GM18909 (cell line): ENCODE results near the gene PHAF1.
A peak's percentile ranks its signal among the peaks of the same experiment; 100 is the strongest.

ENCODE experiments used
- ATAC-seq: cut with Tn5 transposase; IDR thresholded peaks from one replicate; pipeline ENCODE4 v1.9.1; 2021; ENCODE audit warnings: mild to moderate bottlenecking; ENCODE audit not compliant: unreplicated experiment, poor library complexity

The PHAF1 gene

DNA sequence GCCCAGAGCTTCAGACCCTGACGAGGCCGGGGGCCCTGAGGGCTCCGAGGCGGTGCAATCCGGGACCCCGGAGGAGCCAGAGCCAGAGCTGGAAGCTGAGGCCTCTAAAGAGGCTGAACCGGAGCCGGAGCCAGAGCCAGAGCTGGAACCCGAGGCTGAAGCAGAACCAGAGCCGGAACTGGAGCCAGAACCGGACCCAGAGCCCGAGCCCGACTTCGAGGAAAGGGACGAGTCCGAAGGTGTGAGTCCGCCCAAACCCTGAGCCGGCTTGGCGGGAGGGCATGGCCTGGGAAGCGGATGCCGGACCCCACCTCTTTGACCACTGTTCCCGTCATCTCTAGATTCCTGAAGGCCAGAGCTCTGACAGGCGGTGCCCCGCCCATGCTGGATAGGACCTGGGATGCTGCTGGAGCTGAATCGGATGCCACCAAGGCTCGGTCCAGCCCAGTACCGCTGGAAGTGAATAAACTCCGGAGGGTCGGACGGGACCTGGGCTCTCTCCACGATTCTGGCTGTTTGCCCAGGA, 65.0 kb downstream of the PHAF1 start:
- no peak for ATAC-seq

DNA sequence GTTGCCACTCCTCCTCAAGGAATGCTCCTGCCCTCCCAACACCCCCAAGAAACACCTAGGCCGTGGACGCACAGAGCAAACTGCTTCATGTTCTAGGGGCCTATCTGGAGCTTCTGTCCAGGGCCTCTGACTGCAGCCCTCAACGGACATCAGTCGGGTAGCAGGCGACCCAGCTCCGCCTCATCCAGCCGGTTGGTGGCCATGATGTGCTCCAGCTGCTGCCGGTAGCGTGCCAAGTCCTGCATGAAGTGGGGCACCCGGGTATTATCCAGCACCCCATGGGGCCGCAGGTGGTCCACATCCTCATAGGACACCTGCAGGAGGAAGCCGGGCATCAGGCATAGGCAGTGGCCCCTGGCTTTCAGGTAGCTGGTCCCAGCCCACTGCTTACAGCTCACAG, 66.9 kb downstream of the PHAF1 start:
- ATAC-seq: no peak

DNA sequence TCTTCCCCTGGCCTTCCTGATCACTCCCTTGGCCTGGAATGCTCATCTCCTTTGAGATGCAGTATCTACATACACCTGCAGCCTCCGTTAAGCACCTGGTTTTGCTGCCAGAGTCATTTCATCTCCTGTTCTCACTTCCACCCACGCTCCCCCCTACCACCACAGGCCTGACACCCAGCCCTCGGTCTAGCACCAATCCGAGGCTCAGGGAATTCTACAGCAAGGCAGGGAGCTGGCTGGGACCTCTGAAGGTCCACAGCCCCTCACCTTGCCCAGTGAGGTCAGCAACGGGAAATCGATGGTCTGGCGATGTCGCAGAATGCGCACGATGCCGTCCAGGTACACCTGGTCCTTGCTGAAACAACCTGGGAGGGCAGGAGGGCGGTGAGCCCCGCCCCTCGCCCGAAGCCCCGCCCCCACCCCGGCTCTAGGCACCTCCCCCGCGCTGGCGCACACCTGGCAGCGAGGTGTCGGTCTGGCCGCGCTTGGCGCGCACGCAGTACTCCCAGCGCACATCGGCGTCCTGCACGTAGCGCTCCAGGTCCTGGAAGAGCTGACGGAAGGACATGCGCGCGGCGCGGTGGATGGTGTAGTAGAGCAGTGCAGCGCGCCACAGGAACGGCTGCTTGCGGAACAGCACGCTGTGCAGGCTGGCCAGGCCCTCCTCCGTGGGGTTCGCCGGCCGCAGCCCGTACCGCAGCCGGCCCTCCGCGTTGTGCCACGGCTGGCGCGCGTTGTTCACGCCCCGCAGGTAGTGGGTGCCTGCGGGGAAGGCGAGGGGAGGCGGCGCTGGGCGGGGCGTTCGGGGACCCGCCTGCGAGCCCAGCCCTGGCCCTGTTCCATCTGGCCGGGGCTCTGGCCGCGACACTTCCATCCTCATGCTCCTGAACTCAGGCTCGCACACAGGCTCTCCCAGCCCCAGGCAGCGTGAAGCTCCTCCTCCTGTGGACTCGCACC, 68.3 kb downstream of the PHAF1 start:
- no peak for ATAC-seq

DNA sequence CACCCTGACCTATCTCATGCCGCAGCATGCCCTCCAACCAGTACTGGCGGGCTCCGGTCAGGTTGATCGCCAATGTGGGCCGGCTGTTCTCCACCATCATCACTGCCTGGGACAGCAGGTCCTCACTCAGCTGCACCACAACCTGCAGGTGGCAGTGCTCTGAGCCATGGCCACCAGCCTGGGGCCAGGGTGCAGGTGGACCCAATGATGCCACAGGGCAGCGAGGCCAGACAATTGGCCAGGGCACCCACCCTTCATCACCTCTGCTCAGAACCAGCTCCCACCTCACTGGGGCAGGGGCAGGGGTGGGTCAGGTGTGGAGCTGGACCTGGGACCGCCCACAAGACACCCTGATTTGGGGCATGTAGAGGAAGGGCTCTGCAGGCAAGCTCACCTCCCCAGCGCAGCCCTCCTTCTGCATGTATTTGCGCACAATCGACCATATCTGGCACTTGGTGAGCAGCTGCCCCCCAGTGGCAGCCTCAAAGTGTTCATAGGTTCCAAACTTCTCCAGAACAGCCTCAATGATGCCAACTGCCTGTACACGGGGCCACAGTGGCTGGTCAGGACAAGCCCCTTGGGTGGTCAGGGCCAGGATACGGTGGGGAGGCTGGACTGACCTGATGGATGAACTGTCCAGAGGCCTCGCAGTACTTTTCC, 69.8 kb downstream of the PHAF1 start:
- no peak for ATAC-seq

DNA sequence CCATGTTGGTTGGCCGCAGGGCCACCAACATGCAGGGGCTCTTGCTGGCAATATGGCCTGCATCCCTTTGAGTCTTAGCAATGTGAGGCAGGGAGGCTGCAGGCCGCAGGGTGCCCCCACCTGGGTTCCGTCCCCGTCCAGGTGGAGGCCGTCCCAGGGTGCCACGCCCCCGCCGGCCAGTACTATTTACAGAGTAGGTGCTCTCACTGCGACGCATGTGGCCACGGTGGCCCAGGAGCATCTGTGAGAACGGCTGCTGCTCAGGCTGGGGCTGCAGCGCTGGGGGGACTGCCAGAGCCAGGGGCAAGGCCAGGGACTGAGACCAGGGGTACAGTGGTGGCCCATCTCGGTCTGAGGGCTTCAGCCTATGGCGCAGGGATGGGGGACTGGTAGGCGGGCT, 70.4 kb downstream of the PHAF1 start:
- ATAC-seq: no peak

DNA sequence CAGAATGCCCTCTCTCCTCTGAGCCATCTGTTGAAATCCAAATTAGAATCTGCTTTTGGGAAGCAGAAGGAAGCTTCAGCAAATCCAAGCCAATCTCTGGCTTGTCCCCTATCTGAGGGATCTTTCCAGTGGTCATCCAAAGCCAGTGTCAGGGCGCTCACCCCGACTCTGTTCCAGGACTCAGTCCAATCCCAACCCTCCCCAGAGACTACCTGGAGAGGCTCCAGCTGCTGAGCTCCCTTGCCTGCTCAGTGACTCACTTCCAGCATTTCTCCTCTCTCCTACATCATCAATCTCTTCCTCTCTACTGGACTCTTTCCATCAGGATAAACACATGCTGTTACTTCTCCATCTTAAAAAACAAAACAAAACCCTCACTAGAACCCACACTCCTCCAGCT, 71.6 kb downstream of the PHAF1 start:
- no peak for ATAC-seq

DNA sequence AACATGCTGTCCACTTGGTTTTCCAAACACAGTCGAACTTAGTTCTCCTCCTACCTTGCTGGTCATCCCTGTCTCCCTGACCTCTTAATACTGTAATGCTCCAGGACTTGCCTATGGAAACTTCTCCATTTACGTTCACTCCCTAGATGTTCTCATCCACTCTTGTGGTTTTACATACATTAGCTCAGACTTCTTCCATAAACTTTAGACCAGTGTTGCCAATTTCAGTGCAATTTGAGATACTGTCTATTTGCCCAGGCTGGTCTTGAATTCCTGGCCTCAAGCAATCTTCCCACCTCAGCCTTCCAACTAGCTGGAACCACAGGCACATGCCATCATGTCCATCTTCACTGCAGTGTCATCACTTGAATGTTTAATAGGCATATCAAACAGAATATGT, 72.5 kb downstream of the PHAF1 start:
- ATAC-seq: no peak

DNA sequence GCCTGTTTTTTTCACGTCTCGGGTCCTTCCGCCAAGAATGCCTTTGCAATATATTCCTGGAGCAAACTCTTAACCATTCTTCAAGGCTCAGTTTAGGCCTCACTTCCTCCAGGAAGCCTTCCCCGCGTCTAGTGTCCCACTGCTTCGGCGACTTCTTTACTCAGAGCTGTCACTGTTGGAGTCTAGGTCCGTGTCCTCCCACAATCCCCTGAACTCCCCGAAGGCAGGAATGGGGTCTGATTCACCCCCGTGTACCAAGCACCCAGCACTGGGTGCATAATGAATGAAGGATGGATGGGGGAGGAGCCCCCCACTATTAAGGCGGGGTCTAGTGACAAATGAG, 73.5 kb downstream of the PHAF1 start:
- ATAC-seq: no peak

DNA sequence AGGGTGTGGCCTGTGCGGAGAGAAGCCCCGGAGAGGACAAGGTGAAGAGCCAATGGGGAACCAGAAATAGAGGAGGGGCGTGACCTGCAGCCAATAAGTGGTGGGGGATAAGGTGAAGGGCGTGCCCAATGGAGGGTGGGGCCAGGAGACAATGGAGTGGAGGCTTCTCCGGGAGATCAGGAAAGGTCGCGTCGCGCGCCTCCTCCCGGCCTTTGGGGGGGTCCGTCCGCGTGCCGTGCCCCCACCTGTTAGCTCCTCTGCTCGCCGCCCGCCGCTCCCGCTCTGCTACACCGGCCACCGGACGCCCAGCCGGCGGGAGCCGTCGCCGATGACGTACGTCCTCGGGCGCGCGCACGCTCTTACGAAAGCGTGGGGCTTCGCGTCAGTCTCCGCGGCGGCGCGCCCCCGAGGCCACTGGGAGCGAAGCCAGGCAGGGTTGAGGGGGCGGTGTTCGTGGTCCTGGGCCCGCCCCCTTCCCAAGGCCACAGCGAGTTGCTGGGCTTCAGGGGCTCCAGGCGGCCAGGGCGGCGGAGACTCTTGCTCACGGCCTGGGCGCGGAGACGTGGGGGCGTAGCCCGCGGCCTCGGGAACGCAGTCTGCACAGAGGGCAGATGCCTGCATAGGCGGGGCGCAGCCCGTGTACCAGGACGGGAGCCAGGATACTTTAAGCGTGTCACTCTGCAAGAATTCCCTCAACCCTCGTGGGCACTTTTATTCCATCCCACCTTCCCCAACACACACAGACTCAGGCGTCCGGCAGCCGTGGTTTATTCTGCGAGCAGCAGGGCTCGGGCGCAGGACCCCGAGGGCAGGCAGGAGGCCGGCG, 74.1 kb downstream of the PHAF1 start, which contains the start of gene MATCAP1:
MATCAP1 (minus strand) TSS at position 337 of the 826 bp plus-strand sequence. CDS start 3,353 bp downstream, outside the sequence.
- peak; percentile 94 for ATAC-seq

DNA sequence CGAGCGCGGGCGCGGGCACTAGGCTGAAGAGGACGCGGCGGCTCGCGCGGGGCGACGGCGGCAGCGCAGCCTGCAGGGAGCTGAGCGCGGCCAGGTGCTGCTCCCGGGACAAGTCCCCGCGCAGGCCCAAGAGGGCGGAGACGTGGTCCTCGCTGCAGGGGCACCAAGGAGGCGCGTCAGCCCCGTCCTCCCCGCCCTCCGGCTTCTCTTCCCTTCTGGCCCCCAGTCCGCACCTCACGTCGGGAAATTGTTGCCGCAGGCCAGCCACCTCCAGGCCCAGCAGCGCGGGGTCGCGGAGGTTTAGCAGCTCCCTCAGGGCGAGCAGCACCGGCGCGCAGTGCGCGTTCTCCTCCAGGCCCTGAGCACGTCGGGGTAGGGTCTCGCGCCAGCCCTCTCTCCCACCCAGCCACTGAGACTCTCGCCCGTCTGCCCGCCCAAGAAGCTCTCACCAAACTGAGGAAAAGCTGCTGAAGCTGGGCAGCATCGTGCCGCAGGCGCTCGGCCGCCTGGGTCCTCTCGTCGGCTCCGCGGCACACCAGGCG, 74.8 kb downstream of the PHAF1 start:
- ATAC-seq: no peak

DNA sequence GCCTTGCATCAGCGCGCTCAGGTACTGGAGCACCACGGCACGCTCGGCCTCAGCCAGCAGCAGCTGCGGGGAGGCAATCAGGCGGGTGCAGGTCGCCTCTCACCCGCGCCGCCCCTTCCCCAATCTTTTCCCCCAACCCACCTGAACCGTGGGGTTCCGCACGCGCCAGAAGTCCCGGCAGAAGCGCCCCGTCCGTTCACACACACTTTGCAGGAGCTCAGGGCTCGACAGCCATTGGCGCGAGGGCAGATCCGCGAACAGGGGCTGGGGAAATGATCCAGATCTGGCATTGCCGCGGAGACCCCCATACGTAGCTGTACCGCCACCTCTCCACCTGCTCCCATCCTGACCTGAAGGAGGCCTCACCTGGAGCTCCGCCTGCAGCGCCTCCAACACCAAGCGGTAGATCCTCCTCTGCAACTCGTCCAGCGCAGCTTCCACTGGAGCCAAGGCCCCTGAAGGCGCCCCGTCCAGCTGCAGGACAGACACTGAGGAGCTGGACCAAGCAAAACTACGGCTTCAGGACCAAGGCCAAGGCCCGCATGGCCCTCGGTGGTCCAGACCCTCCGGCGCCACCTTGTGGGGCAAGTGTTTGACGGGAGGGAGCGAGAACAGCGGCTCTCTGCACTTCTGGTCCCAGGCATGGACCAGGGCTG, 75.4 kb downstream of the PHAF1 start:
- no peak for ATAC-seq

DNA sequence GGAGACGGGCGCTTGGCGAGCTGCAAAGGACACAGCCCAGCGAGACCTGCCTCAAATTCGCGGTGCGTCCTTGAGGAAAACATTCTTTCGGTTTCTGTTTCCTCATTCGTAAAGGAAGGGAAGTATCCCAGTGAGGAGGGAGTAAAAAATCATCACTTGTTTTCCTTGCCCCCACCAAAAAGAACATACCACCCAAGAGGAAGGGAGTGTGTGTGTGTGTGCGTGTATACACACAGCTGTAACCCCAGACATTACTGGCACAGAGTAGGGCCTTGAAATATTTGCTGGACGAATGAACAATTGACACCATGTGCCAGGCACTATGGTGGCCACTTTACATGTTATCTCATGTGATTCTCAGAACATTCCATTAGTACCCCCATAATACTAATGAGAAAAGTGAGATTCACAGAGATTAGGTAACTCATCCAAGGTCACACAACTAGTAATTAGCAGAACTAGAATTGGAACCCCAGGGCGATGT, 76.0 kb downstream of the PHAF1 start:
- no peak for ATAC-seq

DNA sequence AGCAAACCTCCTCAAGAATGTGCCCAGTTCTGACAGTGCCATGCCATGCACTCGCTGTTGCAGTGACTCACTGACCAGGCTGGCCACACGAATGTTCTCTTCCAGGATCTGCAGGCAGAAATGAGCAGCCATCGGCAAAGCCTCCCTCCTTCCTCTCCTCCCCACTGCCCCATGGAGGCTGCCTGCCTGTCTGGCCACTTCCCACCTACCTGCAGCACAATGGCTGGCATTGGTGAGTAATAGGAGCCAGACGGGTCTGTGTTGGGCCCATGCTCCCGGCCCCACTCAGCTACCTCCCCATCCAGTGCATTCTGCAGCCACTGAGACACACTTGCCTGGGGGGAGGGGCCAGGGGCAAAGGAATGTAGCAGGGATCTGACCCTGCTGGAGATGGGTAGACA, 76.8 kb downstream of the PHAF1 start:
- ATAC-seq: no peak

DNA sequence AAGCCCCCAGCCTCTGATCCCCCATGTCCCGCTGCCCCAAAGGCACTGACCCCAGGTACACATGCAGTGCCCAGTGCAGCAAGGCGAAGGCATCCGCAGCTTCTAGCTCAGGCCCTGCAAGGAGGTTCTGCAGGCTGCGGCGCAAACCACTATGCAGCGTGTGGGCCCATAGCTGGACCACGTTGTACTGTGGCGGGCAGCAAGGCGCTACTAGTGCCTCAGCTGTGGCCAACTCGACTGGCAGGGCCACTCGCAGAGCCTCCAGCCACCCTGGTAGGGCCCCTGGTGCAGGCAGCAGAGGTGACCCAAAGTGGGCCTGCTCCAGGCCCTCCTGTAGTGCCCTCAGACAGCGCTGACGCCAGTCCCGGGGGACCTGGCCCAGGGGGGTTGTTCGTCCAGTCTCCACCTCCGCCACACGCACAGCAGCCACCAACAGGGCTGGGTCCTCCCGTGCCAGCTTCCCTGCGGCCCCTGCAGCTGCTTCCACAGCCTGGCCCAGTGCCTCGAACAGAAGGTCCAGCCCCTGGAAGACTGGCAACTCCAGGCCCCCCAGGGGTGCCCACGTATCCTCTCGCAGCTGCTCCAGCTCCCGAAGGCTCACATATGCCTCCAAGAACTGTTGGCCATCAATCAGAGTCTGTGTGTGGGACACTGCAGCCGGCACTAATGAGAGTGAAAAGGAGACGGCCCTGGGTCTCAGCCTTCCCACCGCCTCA, 77.6 kb downstream of the PHAF1 start:
- no peak for ATAC-seq

DNA sequence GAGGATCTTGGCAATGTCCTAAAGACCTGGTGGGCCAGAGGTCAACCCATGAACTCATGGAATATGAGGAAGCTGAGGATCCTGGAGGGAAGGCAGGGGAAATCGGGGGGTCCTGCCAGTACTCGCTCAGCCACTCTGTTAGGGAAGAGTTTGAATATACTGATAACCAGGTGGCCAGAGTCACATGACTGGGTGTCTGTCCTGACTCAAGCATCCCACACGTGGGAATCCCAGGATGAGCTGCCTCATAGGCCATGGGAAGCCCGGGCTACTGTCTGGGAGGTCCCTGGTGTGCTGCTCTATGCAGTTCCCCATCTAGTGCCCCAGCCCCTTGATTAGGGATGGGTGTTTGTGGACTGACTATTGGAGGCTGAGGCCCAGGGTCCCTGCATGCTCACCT, 78.6 kb downstream of the PHAF1 start:
- ATAC-seq: no peak

DNA sequence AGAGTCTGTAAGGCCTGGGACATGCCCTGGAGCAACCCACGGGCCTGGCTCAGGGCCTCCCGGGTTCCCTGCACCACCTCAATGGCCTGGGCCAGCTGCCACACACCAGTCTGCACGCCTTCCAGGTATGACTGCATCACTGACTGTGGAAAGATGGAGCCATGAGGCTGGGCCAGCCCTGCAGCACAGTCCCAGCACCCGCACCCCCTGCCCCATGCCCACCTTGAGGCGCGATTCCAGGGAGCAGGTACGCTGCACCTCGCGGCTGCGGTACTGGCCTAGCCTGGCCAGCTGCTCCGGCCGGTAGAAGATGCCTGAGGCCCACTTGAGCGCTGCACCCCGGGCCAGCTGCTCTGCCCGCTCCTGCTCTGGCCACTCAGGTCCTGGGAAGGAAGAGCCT, 79.1 kb downstream of the PHAF1 start:
- ATAC-seq: no peak

DNA sequence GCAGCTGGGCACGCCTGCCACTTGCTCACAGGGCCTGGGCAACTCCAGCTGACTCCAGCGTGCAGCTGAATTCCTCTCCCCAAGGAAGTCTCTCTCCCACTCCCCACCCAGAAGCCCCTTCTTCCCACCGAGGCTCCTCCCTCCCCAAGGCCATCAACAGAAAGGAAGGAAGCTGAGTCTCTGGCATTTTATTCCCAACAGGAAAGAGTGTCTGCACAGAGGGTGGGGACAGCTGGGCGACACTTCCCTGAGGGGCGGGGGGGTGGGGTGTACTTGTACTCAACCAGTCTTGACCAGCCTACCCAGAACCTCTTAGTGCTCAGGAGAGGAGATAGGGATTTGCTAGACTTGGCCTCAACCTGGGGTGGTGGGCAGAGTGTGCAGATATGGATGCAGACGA, 80.3 kb downstream of the PHAF1 start, which contains the start of gene EXOC3L1:
EXOC3L1 (minus strand) TSS at position 96 of the 400 bp plus-strand sequence. CDS start 460 bp downstream, outside the sequence.
- ATAC-seq: no peak

DNA sequence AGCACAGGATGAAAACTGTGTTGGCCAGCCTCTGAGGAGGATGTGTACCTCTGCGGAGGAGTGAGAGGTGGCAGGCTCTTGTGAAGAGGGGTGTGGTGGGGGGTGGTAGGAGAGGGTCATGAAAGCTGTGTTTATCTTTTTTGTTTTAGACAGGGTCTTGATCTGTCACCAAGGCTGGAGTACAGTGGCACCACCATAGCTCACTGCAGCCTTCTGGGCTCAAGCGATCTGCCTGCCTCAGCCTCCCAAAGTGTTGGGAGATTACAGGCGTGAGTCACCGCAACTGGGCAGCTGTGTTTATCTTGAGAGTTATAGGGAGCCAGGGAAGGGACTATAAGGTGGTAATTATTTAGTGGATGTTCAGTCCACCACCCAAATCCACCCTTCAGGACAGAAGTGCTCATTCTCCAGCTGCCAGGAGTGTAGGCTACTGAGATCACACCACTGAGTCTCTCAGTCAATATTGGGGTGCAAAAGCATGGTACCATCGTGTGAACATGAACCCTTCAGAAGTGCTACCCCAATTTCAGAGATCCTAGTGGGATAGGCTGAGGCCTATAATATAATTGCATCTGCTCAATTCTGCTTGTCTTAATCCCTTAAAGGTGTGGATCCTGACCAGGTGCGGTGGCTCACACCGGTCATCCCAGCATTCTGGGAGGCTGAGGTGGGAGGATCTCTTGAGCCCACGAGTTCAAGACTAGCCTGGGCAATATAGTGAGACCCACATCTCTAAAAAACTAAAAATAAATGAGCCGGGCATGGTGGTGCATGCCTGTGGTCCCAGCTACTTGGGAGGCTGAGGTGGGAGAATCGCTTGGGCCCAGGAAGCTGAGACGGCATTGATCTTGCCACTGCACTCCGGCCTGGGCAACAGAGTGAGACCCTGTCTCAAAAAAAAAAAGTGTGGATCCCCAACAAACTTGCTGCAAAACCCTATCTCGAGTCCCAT, 81.0 kb downstream of the PHAF1 start:
- ATAC-seq: no peak
